ENCODE data around the gene MGST2. TPM values are rescaled to one million over a fixed set of nuclear protein-coding genes. Genes with fewer than 3 reads are reported as not detected.

MGST2 gene
- total RNA-seq, 2 experiments from 2014 or later: 4.2 to 6.7 TPM

- CTCF ChIA-PET: no interaction called here
- POLR2A ChIA-PET: interaction anchor here (0.6 kb wide), 1 partner anchor 201 kb away, joined by 4 read pairs; no protein-coding TSS in a partner anchor
Observed at GRCh38 chr4:139666735-139667281, 1.2 kb downstream of the MGST2 start.

- ChIA-PET POLR2A (no interaction called here), CTCF (no interaction called here)
Observed at GRCh38 chr4:139668036-139668435, 2.4 kb downstream of the MGST2 start.

- CTCF ChIA-PET: no interaction called here
- POLR2A ChIA-PET: no interaction called here
Observed at GRCh38 chr4:139668658-139669201, 3.1 kb downstream of the MGST2 start.

- CTCF ChIA-PET: no interaction called here
- POLR2A ChIA-PET: no interaction called here
Observed at GRCh38 chr4:139669335-139669734, 3.7 kb downstream of the MGST2 start.

- ChIA-PET CTCF (no interaction called here), POLR2A (no interaction called here)
Observed at GRCh38 chr4:139669890-139670289, 4.3 kb downstream of the MGST2 start.

- POLR2A ChIA-PET: no interaction called here
- CTCF ChIA-PET: no interaction called here
Observed at GRCh38 chr4:139670775-139671174, 5.2 kb downstream of the MGST2 start.

GRCh38 chr4:139672215-139672614 lies 6.6 kb downstream of the MGST2 start:
- CTCF ChIA-PET: interaction anchor here (0.7 kb wide), 1 partner anchor 562 kb away, joined by 3 read pairs; no protein-coding TSS in a partner anchor

GRCh38 chr4:139672732-139673131 lies 7.1 kb downstream of the MGST2 start:
- ChIA-PET CTCF (interaction anchor here (0.7 kb wide), 1 partner anchor 562 kb away, joined by 3 read pairs; no protein-coding TSS in a partner anchor), POLR2A (no interaction called here)

More at GRCh38 chr4:139672215-139672614, 6.6 kb downstream of the MGST2 start:
- POLR2A ChIA-PET: no interaction called here

GRCh38 chr4:139674875-139675550 lies 9.4 kb downstream of the MGST2 start:
- POLR2A ChIA-PET: no interaction called here
- CTCF ChIA-PET: interaction anchor here (0.7 kb wide), 1 partner anchor 195 kb away, joined by 3 read pairs; no protein-coding TSS in a partner anchor

GRCh38 chr4:139675651-139676050 lies 10.0 kb downstream of the MGST2 start:
- ChIA-PET POLR2A (no interaction called here), CTCF (no interaction called here)

GRCh38 chr4:139676365-139676764 lies 10.7 kb downstream of the MGST2 start:
- ChIA-PET CTCF (no interaction called here), POLR2A (no interaction called here)

- ChIA-PET CTCF (no interaction called here), POLR2A (no interaction called here)
Observed at GRCh38 chr4:139676913-139677585, 11.4 kb downstream of the MGST2 start.

- ChIA-PET CTCF (interaction anchor here (0.7 kb wide), 1 partner anchor 582 kb away, joined by 3 read pairs; no protein-coding TSS in a partner anchor), POLR2A (no interaction called here)
Observed at GRCh38 chr4:139682309-139682708, 16.7 kb downstream of the MGST2 start.

- CTCF ChIA-PET: interaction anchor here (0.7 kb wide), 1 partner anchor 581 kb away, joined by 3 read pairs; no protein-coding TSS in a partner anchor
- POLR2A ChIA-PET: no interaction called here
Observed at GRCh38 chr4:139682741-139683151, 17.1 kb downstream of the MGST2 start.

GRCh38 chr4:139684351-139684750 lies 18.7 kb downstream of the MGST2 start:
- POLR2A ChIA-PET: no interaction called here
- CTCF ChIA-PET: no interaction called here

- ChIA-PET CTCF (no interaction called here), POLR2A (no interaction called here)
Observed at GRCh38 chr4:139685180-139685579, 19.6 kb downstream of the MGST2 start.

GRCh38 chr4:139686130-139686529 lies 20.5 kb downstream of the MGST2 start:
- POLR2A ChIA-PET: no interaction called here
- CTCF ChIA-PET: no interaction called here

- CTCF ChIA-PET: no interaction called here
- POLR2A ChIA-PET: no interaction called here
Observed at GRCh38 chr4:139686988-139687387, 21.4 kb downstream of the MGST2 start.

GRCh38 chr4:139689093-139689722 lies 23.6 kb downstream of the MGST2 start:
- POLR2A ChIA-PET: no interaction called here
- CTCF ChIA-PET: no interaction called here

GRCh38 chr4:139690419-139690818 lies 24.8 kb downstream of the MGST2 start:
- POLR2A ChIA-PET: no interaction called here
- CTCF ChIA-PET: interaction anchor here (0.5 kb wide), 1 partner anchor 873 kb away, joined by 3 read pairs; no protein-coding TSS in a partner anchor

All from activated CD8-positive, alpha-beta memory T cell treated with anti-CD3 and anti-CD28 coated beads for 36 hours (primary cell).